Adrenal gland (tissue), 12 donors: ENCODE results near the gene EPHA4. TPM values are rescaled to one million over a fixed set of nuclear protein-coding genes. Genes with fewer than 3 reads are reported as not detected.

Experiments used
- DNase-seq, 7 donors: peaks; one replicate each; pipeline ENCODE4 v3.0.0-alpha.2; 2019 to 2020
- H3K27ac ChIP-seq, 5 donors: fragments of 200-600 bp; sonication (generic) in 4 of 5; 1 replicate in 3 of 5; 2 replicates in 2 of 5; pipeline versions ENCODE4 v1.5.1 to v1.8.0; 2016 to 2020; ENCODE audit warnings: mild to moderate bottlenecking in 1 of 5
- H3K27me3 ChIP-seq: fragments of 200-600 bp; 2 replicates; pipeline ENCODE4 v1.8.0; 2021
- H3K36me3 ChIP-seq, 2 donors: fragments of 200-600 bp; replicated peaks in 1 of 2; 1 replicate in 1 of 2; 2 replicates in 1 of 2; pipeline versions ENCODE4 v1.5.1 to v1.8.0; 2018 to 2022
- H3K4me1 ChIP-seq, 2 donors: fragments of 200-600 bp; replicated peaks in 1 of 2; 1 replicate in 1 of 2; 2 replicates in 1 of 2; pipeline versions ENCODE4 v1.5.1 to v1.8.0; 2018 to 2021
- H3K4me3 ChIP-seq, 4 donors: fragments of 200-600 bp; sonication (generic) in 3 of 4; one replicate each; pipeline ENCODE4 v1.5.1; 2016 to 2018
- H3K9me3 ChIP-seq, 3 donors: fragments of 200-600 bp; sonication (generic) in 1 of 3; replicated peaks in 1 of 3; 1 replicate in 2 of 3; 2 replicates in 1 of 3; pipeline versions ENCODE4 v1.5.1 to v1.8.0; 2016 to 2021
- POLR2A ChIP-seq, 2 donors: fragments of 450-650 bp; IDR thresholded peaks; one replicate each; pipeline ENCODE4 v1.6.1; 2017; ENCODE audit warnings: antibody characterized with exemption in 2 of 2, mild to moderate bottlenecking in 2 of 2, moderate library complexity in 1 of 2
- WGBS, 4 donors: extraction: QIAGEN DNeasy Blood & Tissue Kit in 2 of 4; methylation state at CpG; one replicate each; pipeline versions ENCODE4 v1.1.5 to v1.1.7; 2013 to 2017; 5-methylcytosine and 5-hydroxymethylcytosine counted together
- intact Hi-C, 2 donors: fragments of 100-400 bp; cut with DNase I; formaldehyde crosslinking; loops; one replicate each; pipeline versions ENCODE4 v1.14.1 to v1.15.0; 2022 to 2023
- polyA plus RNA-seq, 3 donors: library from polyadenylated mRNA; stranded (reverse); fragments of 200-250 nt in 2 of 3; fragments of 350-450 nt in 1 of 3; fragmentation: Illumina TruSeq in 1 of 3; extraction: RNeasy Lipid Tissue Mini Kit (QIAGEN cat#74804) in 1 of 3; gene quantifications; one replicate each; pipeline ENCODE4 v1.2.3, GENCODE V29; 2013 to 2014
- total RNA-seq, 9 donors: library from RNA; depleted of rRNA in 4 of 9; stranded (reverse); fragments of >200 nt in 4 of 9; fragments of 120-200 nt in 1 of 9; fragmentation: NEBNext Ultra II Directional in 1 of 9; extraction: Animal tissue kit (Norgen Biotek cat#: 25700) in 1 of 9; gene quantifications; one replicate each; pipeline versions ENCODE4 v1.1.0 to v1.2.4, GENCODE V29; 2013 to 2023
- TF ChIP-seq, protein P1 (sequence below), 6 experiments: fragments of 450-650 bp in 4 of 6; fragments of 200-600 bp in 2 of 6; sonication (generic) in 1 of 6; IDR thresholded peaks; 1 replicate in 5 of 6; 2 replicates in 1 of 6; pipeline versions ENCODE4 v1.5.1 to v1.8.0; 2016 to 2021; ENCODE audit warnings: antibody characterized with exemption in 6 of 6, mild to moderate bottlenecking in 2 of 6, moderate library complexity in 1 of 6
- donor health status: healthy with polysubstance abuse.
- donor health status: Bipolar disorder and iron deficiency.
- donor health status: DM: yes; HTN: yes; CAD: no.
- donor health status: DM: no; HTN: no; CAD: no.
- donor health status: DM: no; HTN: no; CAD: no.
- donor health status: DM: yes; HTN: yes; CAD: no.

Gene EPHA4
- total and polyA plus RNA-seq, 12 donors: 3.0 to 72.9 (median 12.1) TPM

DNA sequence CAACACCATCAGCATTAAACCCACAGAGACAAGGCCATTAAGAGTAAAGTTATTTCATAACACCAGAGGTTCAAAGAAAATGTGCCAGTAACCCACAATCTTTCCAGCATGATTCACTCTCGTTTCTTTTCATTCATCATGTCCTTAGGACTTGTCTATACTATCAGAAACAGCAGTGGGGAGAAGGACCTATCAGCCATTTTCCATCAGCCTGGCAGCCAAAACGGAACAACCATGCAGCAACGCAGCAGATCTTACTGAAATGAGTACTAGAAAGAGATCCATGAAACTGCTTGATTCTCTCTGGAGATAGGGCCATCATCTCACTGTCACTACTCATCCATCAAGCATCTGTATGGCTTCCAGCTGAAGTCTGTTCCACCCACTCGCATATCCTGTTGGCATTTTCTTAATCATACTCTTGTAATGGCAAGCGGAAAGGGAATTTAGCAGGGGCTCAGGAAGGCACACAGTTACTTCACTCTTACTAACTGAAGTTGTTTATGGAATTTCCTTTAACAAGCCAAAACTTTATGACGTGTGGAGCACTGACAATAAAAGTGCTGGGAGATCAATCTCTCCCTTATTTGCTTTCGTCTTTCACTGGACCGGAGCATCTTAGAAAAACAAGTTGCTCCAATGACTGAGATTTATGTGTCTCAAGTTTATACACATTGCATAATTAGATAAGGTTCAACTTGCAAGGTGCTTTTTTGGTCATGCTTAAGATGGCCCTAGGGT lies 69.7 kb downstream of the EPHA4 start:
- Histone ChIP-seq H3K36me3 (no peaks in the 10 kb centered on the region), H3K4me3 (no peak overlapping the region), H3K27ac (no peak overlapping the region), H3K4me1 (no peaks in the 10 kb centered on the region), H3K9me3 (no peaks in the 10 kb centered on the region), H3K27me3 (no peaks in the 10 kb centered on the region)
- WGBS, 4 donors: 72 to 81% (median 78%) methylated on average over 8 of the region's 8 CpGs
- TF ChIP-seq, protein P1, sequence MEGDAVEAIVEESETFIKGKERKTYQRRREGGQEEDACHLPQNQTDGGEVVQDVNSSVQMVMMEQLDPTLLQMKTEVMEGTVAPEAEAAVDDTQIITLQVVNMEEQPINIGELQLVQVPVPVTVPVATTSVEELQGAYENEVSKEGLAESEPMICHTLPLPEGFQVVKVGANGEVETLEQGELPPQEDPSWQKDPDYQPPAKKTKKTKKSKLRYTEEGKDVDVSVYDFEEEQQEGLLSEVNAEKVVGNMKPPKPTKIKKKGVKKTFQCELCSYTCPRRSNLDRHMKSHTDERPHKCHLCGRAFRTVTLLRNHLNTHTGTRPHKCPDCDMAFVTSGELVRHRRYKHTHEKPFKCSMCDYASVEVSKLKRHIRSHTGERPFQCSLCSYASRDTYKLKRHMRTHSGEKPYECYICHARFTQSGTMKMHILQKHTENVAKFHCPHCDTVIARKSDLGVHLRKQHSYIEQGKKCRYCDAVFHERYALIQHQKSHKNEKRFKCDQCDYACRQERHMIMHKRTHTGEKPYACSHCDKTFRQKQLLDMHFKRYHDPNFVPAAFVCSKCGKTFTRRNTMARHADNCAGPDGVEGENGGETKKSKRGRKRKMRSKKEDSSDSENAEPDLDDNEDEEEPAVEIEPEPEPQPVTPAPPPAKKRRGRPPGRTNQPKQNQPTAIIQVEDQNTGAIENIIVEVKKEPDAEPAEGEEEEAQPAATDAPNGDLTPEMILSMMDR (IDR thresholded peaks at IDR 0.05): no peak
- no peak for TF ChIP-seq POLR2A (IDR thresholded peaks at IDR 0.05)
- DNase-seq: no peak
- intact Hi-C loops: no loop called here

DNA sequence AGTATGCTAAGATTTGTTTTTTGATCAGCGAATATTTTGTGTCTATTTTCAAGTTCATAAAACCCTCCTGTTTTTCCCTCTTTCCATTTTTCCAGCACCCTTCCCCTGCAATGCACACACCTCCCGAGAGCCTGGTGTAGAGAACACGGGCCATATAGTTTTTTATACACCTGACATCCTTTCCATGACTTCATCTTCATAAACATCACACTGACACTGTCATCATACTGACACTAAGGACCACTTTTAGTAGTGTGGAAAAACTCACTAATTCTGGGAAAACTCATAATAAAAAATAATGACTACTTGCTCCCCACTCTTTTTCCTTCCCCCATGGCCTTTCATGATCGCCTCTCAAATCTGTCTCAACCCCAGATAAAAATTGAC lies 70.2 kb downstream of the EPHA4 start:
- H3K27ac ChIP-seq: no peak overlapping the region
- DNase-seq: no peak
- no peaks in the 10 kb centered on the region for H3K36me3 ChIP-seq
- WGBS, 4 donors: 69 to 80% (median 72%) methylated on average over 4 of the region's 4 CpGs
- TF ChIP-seq, protein P1 (IDR thresholded peaks at IDR 0.05): no peak
- TF ChIP-seq POLR2A (IDR thresholded peaks at IDR 0.05): no peak
- H3K4me1 ChIP-seq: no peaks in the 10 kb centered on the region
- no peak overlapping the region for H3K4me3 ChIP-seq
- H3K9me3 ChIP-seq: no peaks in the 10 kb centered on the region
- intact Hi-C loops: no loop called here
- H3K27me3 ChIP-seq: no peaks in the 10 kb centered on the region

DNA sequence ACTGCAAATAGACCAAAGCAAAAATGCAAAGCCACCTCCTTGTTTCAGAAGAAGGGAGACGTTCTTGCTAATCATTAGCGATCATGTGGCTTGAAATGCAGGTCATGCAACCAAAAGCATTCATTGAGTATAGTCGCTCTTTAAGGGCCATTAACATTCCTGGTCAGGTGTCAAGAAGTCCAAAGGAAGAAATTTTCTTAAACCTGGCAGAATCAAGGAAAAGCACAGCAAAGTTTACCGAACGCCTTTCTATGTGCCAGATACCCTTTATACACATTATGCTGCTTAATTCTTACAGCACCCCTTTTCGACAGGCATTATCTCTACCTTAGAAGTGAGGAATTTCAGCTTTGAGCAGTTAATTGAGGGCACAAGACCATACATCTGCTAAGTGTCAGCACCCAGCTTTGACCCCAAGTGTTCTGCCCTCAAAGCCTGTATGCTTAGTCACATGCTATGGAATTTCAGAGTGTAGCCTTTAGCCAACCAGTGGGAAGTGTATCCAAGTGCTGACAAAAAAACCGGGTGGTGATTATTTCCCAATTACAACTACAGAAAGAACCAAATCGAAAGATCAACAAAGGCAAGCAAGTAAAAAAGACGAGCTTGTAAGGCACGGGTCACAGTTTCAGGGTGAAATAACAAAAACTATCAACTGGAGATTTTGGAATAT lies 70.8 kb downstream of the EPHA4 start:
- DNase-seq: no peak
- Histone ChIP-seq H3K27me3 (no peaks in the 10 kb centered on the region), H3K36me3 (no peaks in the 10 kb centered on the region), H3K27ac (no peak overlapping the region), H3K9me3 (no peaks in the 10 kb centered on the region), H3K4me1 (no peaks in the 10 kb centered on the region), H3K4me3 (no peak overlapping the region)
- no peak for TF ChIP-seq POLR2A (IDR thresholded peaks at IDR 0.05)
- intact Hi-C loops: no loop called here
- 81 to 87% (median 83%) methylated on average over 10 of the region's 10 CpGs for WGBS, 4 donors

DNA sequence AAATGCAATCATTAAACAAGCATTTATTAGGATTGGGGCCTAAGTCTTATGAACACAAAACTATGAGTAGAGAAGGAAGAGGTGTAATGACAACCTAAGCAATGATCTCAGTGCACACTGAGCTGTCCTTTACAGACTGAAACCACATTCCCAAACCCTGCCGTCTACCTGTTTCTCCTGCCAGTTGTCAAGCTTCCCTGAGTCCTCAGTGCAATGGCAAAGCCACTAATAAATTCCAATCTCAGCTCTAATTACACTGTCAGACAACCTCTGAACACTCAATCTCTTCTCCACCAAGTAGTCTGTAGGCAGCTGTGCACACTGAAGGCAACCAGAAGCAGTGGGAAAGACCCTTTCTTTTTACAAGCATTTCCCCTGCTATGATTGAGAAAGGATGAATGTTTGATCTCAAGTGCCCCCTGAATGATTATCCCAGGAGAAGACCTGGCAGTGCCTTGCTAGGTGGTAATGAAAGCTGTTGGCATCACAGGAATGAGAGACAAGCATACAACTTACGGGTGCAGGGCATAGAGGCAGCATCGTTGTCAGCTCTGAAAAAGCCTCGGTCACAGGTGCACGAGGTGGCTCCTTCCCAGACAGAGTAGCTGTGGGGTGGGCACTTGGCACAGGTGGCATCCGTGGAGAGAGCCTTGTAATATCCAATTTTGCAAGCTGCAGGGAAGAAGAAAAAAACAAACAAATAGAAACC lies 71.4 kb downstream of the EPHA4 start:
- TF ChIP-seq POLR2A (IDR thresholded peaks at IDR 0.05): no peak
- TF ChIP-seq, protein P1 (IDR thresholded peaks at IDR 0.05): no peak
- Histone ChIP-seq H3K27ac (no peak overlapping the region), H3K4me3 (no peak overlapping the region), H3K9me3 (no peaks in the 10 kb centered on the region), H3K27me3 (no peaks in the 10 kb centered on the region), H3K4me1 (no peaks in the 10 kb centered on the region), H3K36me3 (no peaks in the 10 kb centered on the region)
- WGBS, 4 donors: 93 to 96% (median 95%) methylated on average over 6 of the region's 6 CpGs
- intact Hi-C loops: no loop called here
- no peak for DNase-seq
